T-helper 2 cell treated with Interferon-gamma antibody and Interleukin-4, amounts not matched to agents 5 μg/mL and 100 μg/mL, for 36 hours (primary cell): Measurements from ENCODE around the gene FOXJ3.

ENCODE experiments used
- DNase-seq: peaks from one replicate; pipeline ENCODE4 v3.0.0; 2021; ENCODE audit warnings: low spot score
- H3K27ac Mint-ChIP-seq: one replicate; pipeline ENCODE4 v1.8.0; 2021; ENCODE audit warnings: mild to moderate bottlenecking, mixed read lengths
- H3K27me3 Mint-ChIP-seq: one replicate; pipeline ENCODE4 v1.8.0; 2021; ENCODE audit warnings: low read depth, mixed read lengths
- H3K36me3 Mint-ChIP-seq: one replicate; pipeline ENCODE4 v1.8.0; 2021; ENCODE audit warnings: low read depth, mixed read lengths
- H3K4me1 Mint-ChIP-seq: one replicate; pipeline ENCODE4 v1.8.0; 2021; ENCODE audit warnings: low read depth, mixed read lengths
- H3K4me3 Mint-ChIP-seq: one replicate; pipeline ENCODE4 v1.8.0; 2022; ENCODE audit warnings: mild to moderate bottlenecking, moderate library complexity, mixed read lengths
- H3K9me3 Mint-ChIP-seq: one replicate; pipeline ENCODE4 v1.8.0; 2021; ENCODE audit warnings: mixed read lengths

Gene FOXJ3

GRCh38 chr1:42335050-42335808, at the start of gene FOXJ3:
Gene FOXJ3, minus strand, starts transcription at chr1:42335235. Its CDS starts 24,142 bp downstream, at chr1:42311093.
- Mint-ChIP-seq H3K4me3 (peak within 1 kb of the TSS; percentile 83), H3K4me1 (peaks cover 32% of the 10 kb centered on the region), H3K36me3 (no peaks in the 10 kb centered on the region), H3K27me3 (no peaks in the 10 kb centered on the region), H3K27ac (peak within 1 kb of the TSS; percentile 85), H3K9me3 (no peaks in the 10 kb centered on the region)
- peak; percentile 90 for DNase-seq

GRCh38 chr1:42381280-42381673, 46.2 kb upstream of the FOXJ3 start:
- H3K4me3 Mint-ChIP-seq = peak overlapping the region; percentile 54
- H3K9me3 Mint-ChIP-seq = no peaks in the 10 kb centered on the region
- no peak for DNase-seq
- no peaks in the 10 kb centered on the region for H3K36me3 Mint-ChIP-seq
- peaks cover 4% of the 10 kb centered on the region for H3K4me1 Mint-ChIP-seq
- no peak overlapping the region for H3K27ac Mint-ChIP-seq
- H3K27me3 Mint-ChIP-seq = peaks cover 37% of the 10 kb centered on the region

GRCh38 chr1:42380586-42381279, 45.7 kb upstream of the FOXJ3 start, which contains the start of gene RIMKLA:
Gene RIMKLA, plus strand, starts transcription at chr1:42380792. Its CDS starts 143 bp downstream, at chr1:42380935.
- H3K4me3 Mint-ChIP-seq = peak within 1 kb of the TSS; percentile 80
- H3K36me3 Mint-ChIP-seq = no peaks in the 10 kb centered on the region
- no peak within 1 kb of the TSS for H3K27ac Mint-ChIP-seq
- H3K27me3 Mint-ChIP-seq = peaks cover 37% of the 10 kb centered on the region
- DNase-seq = peak; percentile 63
- peaks cover 4% of the 10 kb centered on the region for H3K4me1 Mint-ChIP-seq
- H3K9me3 Mint-ChIP-seq = no peaks in the 10 kb centered on the region

GRCh38 chr1:42379794-42380585, 45.0 kb upstream of the FOXJ3 start:
- DNase-seq = no peak
- no peaks in the 10 kb centered on the region for H3K9me3 Mint-ChIP-seq
- peaks cover 37% of the 10 kb centered on the region for H3K27me3 Mint-ChIP-seq
- H3K4me3 Mint-ChIP-seq = peak overlapping the region; percentile 80
- no peaks in the 10 kb centered on the region for H3K36me3 Mint-ChIP-seq
- peaks cover 4% of the 10 kb centered on the region for H3K4me1 Mint-ChIP-seq
- H3K27ac Mint-ChIP-seq = no peak overlapping the region

GRCh38 chr1:42372796-42373195, 37.8 kb upstream of the FOXJ3 start:
- Mint-ChIP-seq H3K27ac (no peak overlapping the region), H3K4me1 (no peaks in the 10 kb centered on the region), H3K36me3 (no peaks in the 10 kb centered on the region), H3K9me3 (no peaks in the 10 kb centered on the region), H3K27me3 (peaks cover 29% of the 10 kb centered on the region), H3K4me3 (no peak overlapping the region)
- no peak for DNase-seq

- Mint-ChIP-seq H3K4me3 (no peak overlapping the region), H3K36me3 (no peaks in the 10 kb centered on the region), H3K27me3 (peaks cover 23% of the 10 kb centered on the region), H3K27ac (no peak overlapping the region), H3K4me1 (no peaks in the 10 kb centered on the region), H3K9me3 (no peaks in the 10 kb centered on the region)
- no peak for DNase-seq
These were observed 36.0 kb upstream of the FOXJ3 start for GRCh38 chr1:42370876-42371549.

GRCh38 chr1:42369471-42369870, 34.4 kb upstream of the FOXJ3 start:
- Mint-ChIP-seq H3K4me1 (no peaks in the 10 kb centered on the region), H3K4me3 (no peak overlapping the region), H3K27me3 (peaks cover 23% of the 10 kb centered on the region), H3K9me3 (no peaks in the 10 kb centered on the region), H3K36me3 (no peaks in the 10 kb centered on the region), H3K27ac (no peak overlapping the region)
- no peak for DNase-seq

- Mint-ChIP-seq H3K36me3 (no peaks in the 10 kb centered on the region), H3K27ac (no peak overlapping the region), H3K9me3 (no peaks in the 10 kb centered on the region), H3K27me3 (peaks cover 23% of the 10 kb centered on the region), H3K4me3 (no peak overlapping the region), H3K4me1 (no peaks in the 10 kb centered on the region)
- DNase-seq = no peak
These were observed 33.2 kb upstream of the FOXJ3 start for GRCh38 chr1:42368096-42368795.

GRCh38 chr1:42365118-42365517, 30.1 kb upstream of the FOXJ3 start:
- Mint-ChIP-seq H3K9me3 (no peaks in the 10 kb centered on the region), H3K27me3 (peaks cover 13% of the 10 kb centered on the region), H3K4me3 (no peak overlapping the region), H3K4me1 (no peaks in the 10 kb centered on the region), H3K27ac (no peak overlapping the region), H3K36me3 (no peaks in the 10 kb centered on the region)
- DNase-seq = no peak

- no peaks in the 10 kb centered on the region for H3K36me3 Mint-ChIP-seq
These were observed 29.5 kb upstream of the FOXJ3 start for GRCh38 chr1:42364542-42364941.

GRCh38 chr1:42364089-42364488, 29.1 kb upstream of the FOXJ3 start:
- no peaks in the 10 kb centered on the region for H3K36me3 Mint-ChIP-seq
- H3K27me3 Mint-ChIP-seq = peaks cover 7% of the 10 kb centered on the region
- H3K9me3 Mint-ChIP-seq = no peaks in the 10 kb centered on the region
- no peak for DNase-seq
- no peak overlapping the region for H3K4me3 Mint-ChIP-seq
- H3K27ac Mint-ChIP-seq = no peak overlapping the region
- no peaks in the 10 kb centered on the region for H3K4me1 Mint-ChIP-seq

More at GRCh38 chr1:42364542-42364941, 29.5 kb upstream of the FOXJ3 start:
- H3K4me1 Mint-ChIP-seq = no peaks in the 10 kb centered on the region
- H3K4me3 Mint-ChIP-seq = no peak overlapping the region
- DNase-seq = no peak
- no peaks in the 10 kb centered on the region for H3K9me3 Mint-ChIP-seq
- H3K27ac Mint-ChIP-seq = no peak overlapping the region
- peaks cover 9% of the 10 kb centered on the region for H3K27me3 Mint-ChIP-seq

- Mint-ChIP-seq H3K4me1 (no peaks in the 10 kb centered on the region), H3K36me3 (no peaks in the 10 kb centered on the region), H3K27ac (no peak overlapping the region), H3K27me3 (peaks cover 7% of the 10 kb centered on the region), H3K9me3 (no peaks in the 10 kb centered on the region), H3K4me3 (no peak overlapping the region)
- DNase-seq = no peak
These were observed 24.4 kb upstream of the FOXJ3 start for GRCh38 chr1:42359466-42359865.

- Mint-ChIP-seq H3K4me3 (no peak overlapping the region), H3K27ac (no peak overlapping the region), H3K4me1 (no peaks in the 10 kb centered on the region), H3K27me3 (peaks cover 7% of the 10 kb centered on the region), H3K9me3 (no peaks in the 10 kb centered on the region), H3K36me3 (no peaks in the 10 kb centered on the region)
- no peak for DNase-seq
These were observed 23.8 kb upstream of the FOXJ3 start for GRCh38 chr1:42358791-42359190.
